HUDEP-2 (cell line): ENCODE results near the gene TBCEL.
A peak's percentile ranks its signal among the peaks of the same experiment; 100 is the strongest.

Source experiments
- DNase-seq, 76 experiments: peaks; one replicate each; lab custom pipeline; 2025; ENCODE audit not compliant: unreplicated experiment in 76 of 76; lab: John Stamatoyannopoulos, UW

TBCEL gene

DNA sequence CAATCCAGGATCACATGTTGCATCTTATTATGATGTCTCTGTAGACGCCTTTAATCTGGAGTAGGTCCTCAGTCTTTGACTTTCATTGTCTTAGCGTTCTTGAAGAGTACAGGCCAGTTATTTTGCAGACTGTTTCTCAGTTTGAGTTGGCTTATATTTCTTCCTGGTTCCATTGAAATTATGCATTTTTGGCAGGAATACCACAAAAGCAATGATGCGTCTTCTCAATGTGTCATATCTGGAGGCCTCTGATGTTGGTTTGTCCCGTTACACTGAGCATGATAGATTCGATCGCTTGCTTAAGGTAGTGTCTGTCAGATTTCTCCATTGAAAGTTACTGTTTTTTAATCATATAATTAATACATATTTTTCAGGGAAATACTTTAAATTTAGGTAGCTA lies 107.8 kb downstream of the TBCEL start:
- no peak for DNase-seq

DNA sequence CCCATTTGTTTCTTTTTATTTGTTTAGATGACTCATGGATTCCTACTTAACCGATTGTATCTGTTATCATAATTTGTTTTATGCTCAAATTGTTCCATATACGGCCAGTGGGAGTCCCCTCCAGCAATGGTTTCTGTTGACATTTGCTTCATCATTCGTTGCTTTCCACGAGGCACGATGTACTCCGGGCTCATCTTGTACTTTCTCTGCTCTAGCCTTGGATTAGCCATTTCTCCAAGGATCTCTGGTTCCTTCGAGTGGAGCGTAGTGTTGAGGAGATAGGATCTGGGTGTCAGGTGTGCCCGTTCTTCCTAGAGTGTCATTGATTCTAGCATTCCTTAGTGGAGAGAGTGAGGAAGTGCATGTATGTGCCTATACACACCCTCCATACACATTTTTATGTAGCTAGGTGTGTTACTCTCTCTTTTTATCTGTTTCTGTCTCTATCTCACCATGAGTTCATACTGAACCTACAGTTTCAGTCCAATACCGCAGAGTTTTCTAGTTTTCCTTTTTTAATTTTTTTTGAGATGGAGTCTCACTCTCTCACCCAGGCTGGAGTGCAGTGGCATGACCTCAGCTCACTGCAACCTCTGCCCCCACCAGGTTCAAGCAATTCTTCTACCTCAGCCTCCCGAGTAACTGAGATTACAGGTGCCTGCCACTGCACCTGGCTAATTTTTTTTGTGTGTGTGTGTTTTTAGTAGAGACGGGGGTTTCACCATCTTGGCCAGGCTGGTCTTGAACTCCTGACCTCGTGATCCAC lies 108.5 kb downstream of the TBCEL start:
- peak in 1 of 76 experiments; percentile 1 for DNase-seq

DNA sequence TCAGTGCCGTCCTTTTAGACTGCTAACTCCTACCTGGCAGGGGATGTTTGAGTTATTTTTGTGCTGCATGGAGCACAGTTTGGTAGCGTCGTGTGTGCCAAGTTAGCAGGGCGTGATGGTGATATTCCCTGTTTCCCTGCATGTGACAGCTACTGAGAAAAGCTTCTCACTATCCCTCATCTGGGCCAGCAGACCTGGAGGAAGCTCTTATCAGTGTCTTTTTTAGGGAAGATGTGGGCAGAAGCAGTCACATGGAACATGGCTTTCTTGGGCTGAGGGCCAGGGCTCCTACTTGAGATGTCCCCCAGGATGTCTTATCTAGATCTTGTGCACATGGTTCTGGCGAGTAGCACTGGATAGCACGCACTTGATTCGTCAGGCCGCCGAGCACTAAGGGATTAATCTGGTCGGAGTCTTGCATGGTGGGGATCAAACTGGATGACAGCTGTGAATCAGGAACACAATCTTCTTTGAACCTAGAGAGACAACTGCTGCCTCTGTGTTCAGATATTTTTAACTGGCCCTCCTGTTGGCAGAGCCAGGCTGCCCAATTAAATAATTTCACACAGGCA lies 110.9 kb downstream of the TBCEL start:
- DNase-seq = no peak

DNA sequence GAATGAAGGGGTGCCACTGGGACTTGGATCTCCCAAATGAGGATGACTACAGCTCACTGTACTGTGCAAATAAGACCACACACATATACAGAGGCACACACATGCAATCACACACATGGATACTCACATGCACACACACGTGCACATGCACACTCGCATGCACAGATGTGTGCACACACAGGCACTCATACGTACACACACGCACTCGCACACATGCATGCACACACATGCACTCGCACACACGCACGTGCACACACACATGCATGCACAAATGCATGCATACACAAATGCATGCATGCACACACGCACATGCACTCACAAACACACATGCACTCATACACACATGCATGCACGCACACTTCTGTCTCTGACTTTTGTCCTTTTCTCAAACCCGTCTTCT lies 113.1 kb downstream of the TBCEL start:
- no peak for DNase-seq

DNA sequence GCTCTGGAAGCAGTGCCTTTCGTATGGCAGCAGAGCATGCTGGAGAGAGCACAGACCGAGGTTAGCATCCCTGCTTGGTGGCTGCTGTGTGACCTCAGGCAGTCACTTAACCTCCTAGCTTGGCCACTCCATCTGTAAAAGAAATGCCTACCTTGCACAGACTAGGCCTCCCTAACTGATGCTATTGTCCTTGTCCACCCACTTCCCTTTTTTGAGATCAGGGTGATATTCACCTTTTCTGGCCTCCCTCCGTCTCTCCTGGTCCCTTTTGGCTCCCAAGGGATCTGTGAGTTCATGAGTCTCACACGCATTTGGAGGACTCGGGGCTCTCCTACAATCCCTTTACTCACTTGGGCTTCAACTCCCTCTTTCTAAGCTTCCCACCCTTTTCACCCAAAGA lies 114.4 kb downstream of the TBCEL start:
- no peak for DNase-seq

DNA sequence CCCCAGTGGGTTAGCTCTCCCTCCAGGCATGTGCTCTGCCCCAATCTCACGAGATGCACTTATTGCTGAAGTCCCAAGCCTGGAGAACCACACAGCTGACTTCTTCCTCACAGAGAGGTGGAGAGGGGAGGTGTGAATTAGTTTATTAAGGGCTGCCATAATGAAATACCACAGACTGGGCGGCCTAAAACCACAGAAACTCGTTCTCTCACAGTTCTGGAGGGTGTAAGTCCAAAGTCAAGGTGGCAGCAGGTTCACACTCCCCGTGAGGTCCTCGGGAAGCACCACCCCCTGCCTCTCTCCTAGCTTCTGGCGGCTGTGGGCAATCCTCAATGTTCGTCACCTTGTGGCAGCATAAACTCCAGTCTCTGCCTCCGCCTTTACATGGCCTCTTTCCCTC lies 116.5 kb downstream of the TBCEL start:
- DNase-seq = no peak
